Inferior parietal cortex (tissue), 1 donor: ENCODE results near the gene DCN.

ENCODE experiments used
- DNase-seq: peaks from one replicate; pipeline ENCODE4 v3.0.0-alpha.2; 2016; ENCODE audit errors: extremely low spot score

The DCN gene

DNA sequence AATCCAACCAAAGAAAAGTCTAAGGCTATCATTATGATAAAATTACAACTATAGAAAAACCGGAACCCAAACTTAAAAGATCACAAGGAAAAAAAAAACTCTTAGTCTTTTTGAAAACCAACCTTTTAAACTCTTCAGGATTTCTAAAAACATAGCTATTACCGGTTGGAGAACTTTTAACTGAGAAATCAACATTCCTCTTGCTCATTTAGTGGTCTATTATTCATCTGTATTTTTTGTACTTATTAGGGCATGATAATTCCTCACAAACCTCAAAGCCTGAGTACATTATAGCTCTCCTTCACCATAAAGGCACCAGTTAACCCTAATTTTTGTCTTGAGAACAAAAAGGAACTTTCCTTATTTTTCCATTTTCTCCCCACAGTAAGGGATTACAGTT, 81.7 kb downstream of the DCN start:
- DNase-seq = no peak

- DNase-seq = no peak
These were observed 82.8 kb downstream of the DCN start for GRCh38 chr12:91099836-91100235.

- no peak for DNase-seq
These were observed 83.3 kb downstream of the DCN start for GRCh38 chr12:91099341-91099740.

DNA sequence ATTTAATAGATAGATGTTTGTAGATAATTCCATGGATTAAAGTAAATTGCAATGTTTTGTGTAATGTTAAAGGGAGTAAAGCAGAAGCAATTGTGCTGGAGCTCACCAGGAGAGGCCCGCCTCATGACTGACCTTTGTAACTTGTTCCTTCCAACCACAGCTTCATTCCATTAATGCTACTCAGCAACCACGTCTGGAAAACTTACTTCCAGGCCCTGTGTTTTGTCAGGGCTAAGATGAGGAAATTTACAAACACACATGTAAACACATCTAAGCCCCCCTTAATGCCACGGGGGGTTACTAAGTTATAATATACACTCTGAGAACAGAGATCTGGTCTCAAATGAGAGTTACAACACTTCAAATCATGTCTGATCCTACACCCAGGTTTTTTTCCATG, 83.7 kb downstream of the DCN start:
- DNase-seq = no peak

DNA sequence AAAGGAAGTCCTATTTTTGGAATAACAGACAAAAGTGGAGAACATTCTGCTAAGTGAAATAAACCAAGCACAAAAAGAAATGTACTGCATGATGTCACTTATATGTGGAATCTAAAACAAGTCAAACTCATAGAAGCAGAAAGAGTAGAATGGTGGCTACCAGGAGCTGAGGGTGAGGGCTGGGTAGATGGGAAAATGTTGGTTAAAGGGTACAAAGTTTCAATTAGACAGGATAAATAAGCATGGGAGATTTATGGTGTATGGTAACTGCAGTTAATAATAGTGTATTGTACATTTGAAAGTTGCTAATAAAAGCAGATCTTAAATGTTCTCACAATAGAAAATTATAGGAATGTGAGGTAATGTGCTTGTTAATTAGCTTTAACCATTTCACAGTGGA, 84.2 kb downstream of the DCN start:
- DNase-seq = no peak

DNA sequence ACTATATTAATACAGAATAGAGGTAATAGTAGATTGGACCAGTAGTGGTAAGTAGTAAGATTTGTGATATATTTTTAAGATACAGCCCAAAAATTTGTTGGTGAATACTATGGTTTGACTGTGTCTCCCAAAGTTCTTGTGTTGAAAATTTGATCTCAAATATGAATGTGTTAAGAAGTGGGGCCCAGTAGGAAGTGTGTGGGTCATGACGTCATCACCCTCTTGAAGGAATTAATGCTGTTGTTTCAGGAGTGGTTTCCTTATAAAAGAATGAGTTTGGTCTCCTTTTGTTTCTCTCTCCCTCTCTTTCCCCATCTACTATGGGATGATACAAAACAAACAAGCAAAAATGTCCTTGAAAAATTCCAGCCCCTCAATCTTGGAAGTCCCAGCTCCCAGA, 87.7 kb downstream of the DCN start:
- DNase-seq = no peak

DNA sequence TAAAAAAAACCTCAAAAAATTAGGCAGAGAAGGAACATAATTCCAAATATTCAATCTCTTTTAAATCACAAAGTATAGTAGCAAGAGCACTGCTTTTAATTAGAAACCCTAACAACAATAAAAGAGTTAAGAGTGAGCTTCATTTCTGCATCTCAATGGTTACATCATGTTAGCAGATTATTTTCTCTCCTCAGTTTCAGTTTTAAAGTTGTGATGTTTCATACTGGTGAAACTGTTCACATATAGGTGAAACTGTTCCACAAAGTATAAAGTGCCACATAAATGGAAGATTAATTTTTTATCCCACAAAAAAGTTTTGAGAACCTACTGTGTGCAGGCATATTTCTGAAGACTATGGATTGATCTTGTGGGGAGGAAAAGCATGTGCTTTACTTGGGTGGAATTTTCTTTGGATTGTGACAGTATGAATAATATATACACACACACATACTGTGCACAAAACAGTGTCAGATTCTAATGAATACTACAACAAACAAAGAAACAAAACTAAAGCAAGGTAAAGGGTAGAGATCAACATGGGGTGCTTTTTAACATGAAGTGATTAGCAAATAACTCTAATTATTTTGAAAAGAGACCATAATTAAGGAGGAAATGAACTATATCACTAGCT, 88.5 kb downstream of the DCN start:
- DNase-seq = no peak

- DNase-seq = no peak
These were observed 89.3 kb downstream of the DCN start for GRCh38 chr12:91093341-91093740.

- DNase-seq = no peak
These were observed 90.5 kb downstream of the DCN start for GRCh38 chr12:91091916-91092715.
